ENCODE results near the gene DOCK4.

Gene DOCK4

GRCh38 chr7:112056409-112056808, 149.8 kb downstream of the DOCK4 start:
- no peak for DNase-seq

DNA sequence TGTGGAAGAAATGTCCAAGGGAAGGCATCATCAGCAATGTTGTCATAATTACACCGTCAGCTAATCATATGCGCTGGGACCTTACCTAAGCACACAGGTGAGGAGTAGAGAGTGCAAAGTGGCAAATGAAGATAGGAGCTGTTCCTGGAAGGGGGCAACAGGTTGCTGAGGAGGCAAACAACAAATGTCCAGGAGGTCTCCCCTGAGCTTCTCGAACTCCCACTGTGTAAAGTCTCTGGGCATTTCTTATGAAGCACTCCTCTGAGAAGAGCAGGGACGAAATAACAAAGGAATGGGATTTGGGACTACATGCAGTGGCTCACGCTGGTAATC, 152.5 kb downstream of the DOCK4 start:
- DNase-seq = no peak

DNA sequence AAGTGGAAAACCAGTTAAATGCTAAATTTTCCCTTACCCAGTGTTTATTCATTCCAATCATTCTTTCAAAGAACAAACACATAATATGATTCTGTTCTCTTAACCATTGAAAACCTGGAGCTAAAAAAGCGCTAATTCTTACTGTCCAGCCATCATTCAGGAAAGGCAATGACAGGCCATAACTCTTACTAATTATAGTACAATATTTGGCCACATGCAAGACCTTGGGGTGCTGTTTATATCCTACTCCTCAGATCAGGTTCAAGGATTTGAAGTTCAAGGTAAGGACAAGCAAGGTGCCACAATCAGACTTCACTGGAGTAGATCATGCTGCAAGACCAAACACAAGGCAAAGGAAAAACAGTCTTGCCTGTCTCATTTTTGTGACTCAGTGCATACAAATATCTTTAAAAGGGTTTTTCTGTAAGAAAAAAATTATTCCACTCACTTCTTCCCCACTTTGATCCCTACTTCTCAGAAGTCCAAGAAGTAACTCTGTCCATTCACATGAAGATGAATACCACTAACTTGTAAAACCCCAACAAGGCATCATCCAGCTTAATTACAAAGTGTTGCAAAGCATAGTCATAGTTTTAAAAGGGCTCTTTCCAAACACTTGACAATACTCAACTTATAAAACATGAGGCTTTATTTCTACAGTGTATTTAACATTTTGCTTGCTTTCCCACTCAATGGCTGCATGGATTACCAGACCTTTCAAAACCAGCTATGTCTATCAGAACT, 153.0 kb downstream of the DOCK4 start:
- DNase-seq = no peak

GRCh38 chr7:112052498-112052897, 153.7 kb downstream of the DOCK4 start:
- DNase-seq = no peak

DNA sequence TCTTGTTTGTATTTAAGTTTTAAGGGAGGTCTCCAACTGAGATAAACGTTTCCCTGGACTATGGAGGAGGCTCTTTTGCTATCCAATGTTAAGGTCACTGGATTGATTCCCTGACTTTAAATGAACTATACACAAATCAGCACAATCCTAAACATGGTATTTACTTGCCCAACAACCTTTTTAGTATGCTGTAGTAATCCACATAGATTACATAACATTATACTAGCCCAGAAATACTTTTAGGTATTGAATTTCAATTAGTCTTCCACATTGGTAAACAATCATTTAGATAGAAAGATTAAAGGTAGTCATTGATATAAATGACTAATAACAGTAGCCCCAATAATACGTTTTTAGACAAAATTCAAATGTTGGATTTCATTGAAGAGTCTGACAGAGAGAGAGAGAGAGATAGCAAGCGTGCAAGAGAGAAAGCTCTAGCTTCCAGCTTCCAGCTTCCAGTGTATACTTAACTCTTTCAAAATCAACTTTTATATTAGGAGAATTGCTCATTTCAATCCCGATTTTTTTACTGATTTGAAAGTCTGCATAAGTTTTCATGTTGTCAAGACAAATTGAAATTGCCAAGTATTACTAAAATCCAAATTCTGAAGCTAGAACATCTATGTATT, 155.8 kb downstream of the DOCK4 start:
- no peak for DNase-seq

DNA sequence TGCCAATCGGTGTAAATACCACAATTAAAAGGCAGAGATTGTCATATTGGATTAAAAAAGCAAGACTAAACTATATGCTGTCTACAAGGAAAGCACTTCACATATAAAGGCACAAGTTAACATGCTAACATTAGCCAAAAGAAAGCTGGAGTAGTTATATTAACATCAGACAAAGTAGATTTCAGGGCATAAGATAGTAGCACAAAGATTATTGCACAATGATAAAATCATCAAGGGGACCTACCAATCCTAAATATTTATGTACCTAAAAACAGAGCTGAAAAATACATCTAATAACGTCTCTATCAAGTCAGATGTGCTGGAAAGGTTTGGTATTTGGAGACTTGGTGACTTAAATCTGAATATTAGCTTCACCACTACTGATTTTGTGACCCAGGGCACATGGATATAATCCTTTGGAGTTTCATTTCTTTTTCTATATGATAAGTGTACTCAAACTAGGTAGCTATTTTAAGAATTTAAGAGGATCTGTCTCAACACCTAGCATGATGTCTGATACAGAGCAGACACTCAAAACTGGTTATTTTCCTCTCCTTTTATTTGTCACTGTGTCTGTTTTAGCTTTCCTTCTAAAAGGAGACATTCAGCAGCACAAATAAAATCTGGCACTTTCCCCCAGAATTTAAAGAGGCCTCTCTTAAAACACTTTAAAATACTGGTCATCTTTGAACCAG, 156.5 kb downstream of the DOCK4 start:
- DNase-seq = no peak

- no peak for DNase-seq
These were observed 158.8 kb downstream of the DOCK4 start for GRCh38 chr7:112047421-112047820.

GRCh38 chr7:112045222-112045621, 161.0 kb downstream of the DOCK4 start:
- DNase-seq = no peak

DNA sequence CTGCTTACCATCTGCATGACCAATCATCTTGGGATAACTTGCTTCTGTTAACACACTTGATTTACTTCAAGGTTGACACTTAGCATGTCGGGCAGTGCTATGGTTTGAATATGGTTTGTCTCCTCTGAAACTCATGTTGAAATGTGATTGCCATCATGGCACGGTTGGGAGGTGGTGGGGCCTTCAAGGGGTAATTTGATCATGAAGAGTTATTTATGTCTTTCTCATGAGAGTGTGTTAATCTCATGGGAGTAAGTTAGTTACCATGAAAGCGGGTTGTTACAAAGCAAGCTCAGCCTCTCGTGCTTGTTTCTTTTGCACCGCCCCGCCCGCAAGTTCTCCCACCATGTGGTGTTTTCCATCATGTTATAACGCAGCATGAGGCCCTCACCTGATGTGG, 163.6 kb downstream of the DOCK4 start:
- no peak for DNase-seq

DNA sequence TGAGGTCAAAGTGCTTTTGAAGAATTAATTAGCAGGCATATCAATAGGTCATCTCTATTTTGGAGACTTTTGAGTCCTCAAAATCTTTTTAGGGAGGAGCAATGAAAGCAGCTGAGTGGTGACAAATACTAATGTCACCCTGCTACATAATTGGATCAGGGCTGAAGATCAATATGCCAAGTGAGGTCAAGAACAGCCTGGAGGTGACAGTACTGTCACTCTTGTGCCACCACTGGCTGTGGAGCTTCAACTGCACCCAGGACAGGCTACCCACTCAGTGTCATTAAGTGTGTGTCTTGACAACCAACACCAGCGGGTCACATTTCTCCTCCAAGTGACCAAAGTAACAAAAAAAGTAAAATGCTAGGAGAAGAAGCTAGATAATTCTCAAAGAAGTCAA, 167.8 kb downstream of the DOCK4 start:
- DNase-seq = no peak

DNA sequence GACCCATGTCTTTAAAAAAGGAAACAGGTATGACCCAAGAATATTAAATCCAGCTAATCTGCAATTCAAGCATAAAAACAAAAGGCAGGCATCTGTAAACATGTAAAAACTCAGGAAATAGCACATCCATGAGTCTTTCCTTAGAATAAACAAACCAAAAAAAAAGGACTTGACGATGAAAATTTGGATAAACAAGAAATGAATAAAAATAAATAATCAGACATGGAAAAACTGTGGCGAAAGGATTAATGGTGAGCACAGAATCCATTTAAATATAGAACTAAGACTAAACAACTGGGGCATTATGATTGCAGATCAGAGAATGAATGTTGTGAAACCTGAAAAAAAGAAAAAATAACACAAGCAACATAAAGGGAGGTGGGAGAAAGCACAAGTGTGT, 170.1 kb downstream of the DOCK4 start:
- DNase-seq = no peak

GRCh38 chr7:112031689-112032088, 174.5 kb downstream of the DOCK4 start:
- no peak for DNase-seq

DNA sequence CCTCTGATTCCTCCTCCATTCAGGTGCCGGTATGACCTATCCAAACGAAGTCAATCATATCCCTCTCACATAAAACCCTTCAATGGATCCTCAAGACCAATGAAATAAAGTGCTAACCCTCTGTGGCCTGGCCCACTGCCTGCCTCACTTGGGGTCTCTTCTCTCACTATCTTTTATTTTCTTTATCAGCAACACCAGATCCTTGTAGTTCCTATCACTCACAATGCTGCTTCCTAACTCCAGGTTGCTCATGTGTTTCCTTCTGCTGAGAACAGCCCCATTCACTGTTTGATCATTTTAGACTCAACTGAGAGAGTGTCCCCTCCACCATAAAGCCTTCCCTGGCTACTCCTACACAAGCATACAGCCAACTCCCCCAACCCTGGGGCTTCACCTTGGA, 180.6 kb downstream of the DOCK4 start:
- no peak for DNase-seq

DNA sequence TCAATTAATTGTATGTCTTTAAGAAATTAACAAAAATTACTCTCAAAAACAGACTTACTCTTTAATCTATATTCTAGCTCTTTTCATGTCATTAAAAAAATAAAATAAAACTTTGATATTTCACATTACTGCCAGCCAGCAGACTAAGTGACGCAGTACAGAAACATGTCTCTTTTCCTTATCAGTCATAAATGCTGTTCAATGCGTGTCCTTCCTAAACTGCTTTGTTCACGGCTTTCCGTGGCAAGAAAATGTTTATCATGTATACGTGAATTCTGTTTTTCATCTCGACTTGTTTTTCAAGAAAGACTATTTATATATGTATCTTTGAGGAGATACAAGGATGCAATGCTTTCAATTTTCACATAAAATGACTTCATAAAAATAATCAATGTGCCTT, 182.4 kb downstream of the DOCK4 start:
- DNase-seq = no peak

GRCh38 chr7:112023282-112023681, 182.9 kb downstream of the DOCK4 start:
- DNase-seq = no peak

GRCh38 chr7:112022128-112022527, 184.1 kb downstream of the DOCK4 start:
- no peak for DNase-seq

- no peak for DNase-seq
These were observed 184.7 kb downstream of the DOCK4 start for GRCh38 chr7:112021379-112022044.

GRCh38 chr7:112020800-112021199, 185.4 kb downstream of the DOCK4 start:
- DNase-seq = no peak

GRCh38 chr7:112019932-112020331, 186.3 kb downstream of the DOCK4 start:
- no peak for DNase-seq

DNA sequence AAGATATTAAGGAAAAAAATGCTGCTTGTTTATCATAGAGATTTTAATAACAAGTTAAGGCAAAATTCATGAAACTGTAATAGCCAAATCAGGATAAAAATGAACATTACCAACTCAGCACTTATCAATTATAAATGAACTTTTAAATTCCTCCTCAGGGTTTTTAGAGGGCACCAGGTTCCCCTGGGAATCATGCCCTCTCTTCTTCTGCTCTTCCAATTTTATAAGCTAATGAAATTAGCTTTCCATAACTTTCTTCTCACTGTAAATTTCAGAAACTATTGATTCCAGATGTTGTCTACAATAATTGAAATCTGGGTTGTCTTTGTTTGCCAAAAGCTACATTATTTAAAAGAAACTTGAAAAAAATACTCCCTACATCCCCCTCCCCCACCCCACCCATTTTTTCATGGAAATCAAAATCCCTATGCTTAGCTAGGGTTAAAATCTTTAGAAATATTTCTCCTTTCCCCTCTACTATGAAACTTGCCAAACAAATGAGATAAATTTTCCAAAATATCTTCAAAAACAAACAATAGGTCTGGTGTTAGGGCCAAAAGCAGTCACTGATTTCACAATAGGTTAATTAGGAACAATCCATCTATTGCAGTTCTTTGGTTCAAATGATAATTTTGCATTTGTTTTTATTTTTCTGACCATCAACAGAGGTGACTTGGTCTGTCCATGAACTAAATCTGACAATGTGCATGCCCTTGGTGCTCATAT, 187.7 kb downstream of the DOCK4 start:
- no peak for DNase-seq

DNA sequence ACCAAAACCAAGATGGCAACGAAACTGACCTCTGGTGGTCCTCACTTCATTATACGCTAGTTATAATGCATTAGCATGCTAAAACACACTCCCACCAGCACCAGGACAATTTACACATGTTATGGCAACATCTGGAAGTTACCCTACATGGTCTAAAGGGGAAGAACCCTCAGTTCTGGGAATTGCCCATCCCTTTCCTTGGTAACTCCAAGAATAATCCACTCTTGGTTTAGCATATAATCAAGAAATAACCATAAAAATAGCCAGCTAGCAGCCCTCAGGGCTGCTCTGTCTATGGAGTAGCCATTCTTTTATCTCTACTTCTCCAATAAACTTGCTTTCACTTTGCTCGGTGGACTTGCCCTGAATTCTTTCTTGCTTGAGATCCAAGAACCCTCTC, 191.1 kb downstream of the DOCK4 start:
- DNase-seq = no peak

DNA sequence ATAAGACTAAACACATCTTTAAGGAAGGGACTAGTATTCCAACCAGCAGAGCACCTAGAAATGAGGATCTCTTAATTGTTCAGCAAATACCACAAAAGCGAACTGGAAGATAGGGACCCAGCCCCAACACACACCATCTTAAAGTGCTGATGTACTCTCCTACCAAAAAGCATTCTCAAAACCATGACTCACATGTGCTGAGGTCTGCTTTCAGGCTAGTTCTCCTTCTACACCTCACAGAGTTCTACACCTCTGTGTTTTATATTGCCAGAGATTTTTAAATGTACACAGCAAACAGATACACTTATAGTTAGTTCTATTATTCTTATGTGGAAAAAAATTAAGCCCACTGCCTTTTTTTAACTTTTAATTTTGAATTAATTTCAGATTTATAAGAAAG, 191.9 kb downstream of the DOCK4 start:
- no peak for DNase-seq

Data from nucleus accumbens (tissue), 56 donors.